PFSK-1 (cell line): ENCODE data around the gene NLN.

Source experiments
- FOXP2 ChIP-seq: optimal IDR thresholded peaks from 2 replicates; pipeline ENCODE3; 2011; ENCODE audit warnings: borderline replicate concordance, control low read depth, inconsistent platforms; ENCODE audit not compliant: insufficient read depth; ENCODE audit errors: extremely low read length, extremely low read depth
- POLR2AphosphoS5 ChIP-seq: IDR thresholded peaks from 2 replicates; pipeline ENCODE4 v1.6.1; 2012; ENCODE audit warnings: low read depth, mild to moderate bottlenecking, control low read depth, low read length, moderate library complexity
- REST ChIP-seq, 2 experiments: IDR thresholded peaks; 2 replicates each; pipeline versions ENCODE4 v1.6.1 to v1.8.0; 2011 to 2012; ENCODE audit warnings: low read depth in 2 of 2, low read length in 2 of 2, control low read depth in 1 of 2, inconsistent platforms in 1 of 2, mild to moderate bottlenecking in 1 of 2, moderate library complexity in 1 of 2; ENCODE audit not compliant: insufficient read depth in 1 of 2
- SIN3A ChIP-seq: IDR thresholded peaks from 2 replicates; pipeline ENCODE4 v1.6.1; 2012; ENCODE audit warnings: mild to moderate bottlenecking, low read length, moderate library complexity, borderline replicate concordance; ENCODE audit not compliant: insufficient read depth
- TAF1 ChIP-seq: IDR thresholded peaks from 2 replicates; pipeline ENCODE4 v1.6.1; 2012; ENCODE audit warnings: low read length, control low read depth, borderline replicate concordance; ENCODE audit not compliant: insufficient read depth

The NLN gene

GRCh38 chr5:65695162-65695755, 26.7 kb upstream of the NLN start:
- TF ChIP-seq FOXP2, result no peak

GRCh38 chr5:65695896-65696295, 26.1 kb upstream of the NLN start:
- no peak for TF ChIP-seq REST (IDR thresholded peaks at IDR 0.05; ENCODE audit: insufficient read depth in 1 of 2, low read depth in 2 of 2, low read length in 2 of 2)
- TF ChIP-seq TAF1, result no peak
- TF ChIP-seq SIN3A, result no peak
- no peak for TF ChIP-seq FOXP2
- TF ChIP-seq POLR2AphosphoS5, result no peak

- no peak for TF ChIP-seq REST (IDR thresholded peaks at IDR 0.05; ENCODE audit: insufficient read depth in 1 of 2, low read depth in 2 of 2, low read length in 2 of 2)
- TF ChIP-seq FOXP2, result no peak
- TF ChIP-seq POLR2AphosphoS5, result no peak
- TF ChIP-seq TAF1, result no peak
- no peak for TF ChIP-seq SIN3A
Measured at GRCh38 chr5:65696892-65697291, 25.1 kb upstream of the NLN start.

GRCh38 chr5:65699338-65699737, 22.7 kb upstream of the NLN start:
- no peak for TF ChIP-seq TAF1
- no peak for TF ChIP-seq REST (IDR thresholded peaks at IDR 0.05; ENCODE audit: insufficient read depth in 1 of 2, low read depth in 2 of 2, low read length in 2 of 2)
- TF ChIP-seq SIN3A, result no peak
- TF ChIP-seq POLR2AphosphoS5, result no peak
- TF ChIP-seq FOXP2, result no peak

DNA sequence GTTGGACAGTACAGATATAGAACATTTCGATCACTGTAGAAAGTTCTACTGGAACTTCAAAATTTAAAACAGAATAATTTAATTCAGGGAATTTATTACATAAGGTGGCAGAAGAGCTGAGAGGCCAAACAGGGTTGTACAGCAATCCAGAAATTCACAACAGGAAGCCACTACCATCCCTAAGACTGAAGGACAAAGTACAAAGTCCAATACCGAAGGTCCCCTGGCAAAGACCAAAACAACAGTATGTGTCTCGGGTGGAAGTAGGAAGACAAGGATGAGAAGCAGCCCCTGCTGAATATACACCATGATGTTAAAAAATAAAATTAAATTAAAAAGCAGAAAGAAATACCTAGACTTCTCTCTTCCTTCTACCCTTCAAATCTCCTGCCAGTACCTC, 20.0 kb upstream of the NLN start:
- TF ChIP-seq FOXP2 (no peak), REST (IDR thresholded peaks at IDR 0.05; ENCODE audit: insufficient read depth in 1 of 2, low read depth in 2 of 2, low read length in 2 of 2) (no peak)
